Osteocyte (in vitro differentiated cells): ENCODE data around the gene PNMA1. TPM values are rescaled to one million over a fixed set of nuclear protein-coding genes. Genes with fewer than 3 reads are reported as not detected.

Experiments used
- DNase-seq: peaks from one replicate; pipeline ENCODE4 v3.0.0; 2021; ENCODE audit warnings: mixed read lengths; ENCODE audit not compliant: unreplicated experiment; ENCODE audit errors: extremely low spot score
- H3K27ac Mint-ChIP-seq: one replicate; pipeline ENCODE4 v1.8.0; 2021; ENCODE audit warnings: mild to moderate bottlenecking, mixed read lengths; ENCODE audit not compliant: unreplicated experiment
- H3K27me3 Mint-ChIP-seq: one replicate; pipeline ENCODE4 v1.8.0; 2021; ENCODE audit warnings: mixed read lengths; ENCODE audit not compliant: unreplicated experiment
- H3K36me3 Mint-ChIP-seq: one replicate; pipeline ENCODE4 v1.8.0; 2021; ENCODE audit warnings: mixed read lengths; ENCODE audit not compliant: unreplicated experiment
- H3K4me1 Mint-ChIP-seq: one replicate; pipeline ENCODE4 v1.8.0; 2021; ENCODE audit warnings: mixed read lengths; ENCODE audit not compliant: unreplicated experiment
- H3K4me3 Mint-ChIP-seq: one replicate; pipeline ENCODE4 v1.8.0; 2021; ENCODE audit warnings: mild to moderate bottlenecking, moderate library complexity, mixed read lengths; ENCODE audit not compliant: unreplicated experiment
- H3K9me3 Mint-ChIP-seq: one replicate; pipeline ENCODE4 v1.8.0; 2021; ENCODE audit warnings: mixed read lengths; ENCODE audit not compliant: unreplicated experiment
- total RNA-seq: library from RNA; stranded (reverse); gene quantifications from 2 replicates; pipeline ENCODE4 v1.2.1, GENCODE V29; 2021
- TF ChIP-seq, protein P1 (sequence below): fragments of 200-600 bp; sonication (generic); IDR thresholded peaks from 2 replicates; pipeline ENCODE4 v1.5.0; 2021; ENCODE audit warnings: antibody characterized with exemption, mild to moderate bottlenecking, moderate library complexity

PNMA1 gene
- total RNA-seq, 1 donor from 2014 or later, result 81.4 TPM

DNA sequence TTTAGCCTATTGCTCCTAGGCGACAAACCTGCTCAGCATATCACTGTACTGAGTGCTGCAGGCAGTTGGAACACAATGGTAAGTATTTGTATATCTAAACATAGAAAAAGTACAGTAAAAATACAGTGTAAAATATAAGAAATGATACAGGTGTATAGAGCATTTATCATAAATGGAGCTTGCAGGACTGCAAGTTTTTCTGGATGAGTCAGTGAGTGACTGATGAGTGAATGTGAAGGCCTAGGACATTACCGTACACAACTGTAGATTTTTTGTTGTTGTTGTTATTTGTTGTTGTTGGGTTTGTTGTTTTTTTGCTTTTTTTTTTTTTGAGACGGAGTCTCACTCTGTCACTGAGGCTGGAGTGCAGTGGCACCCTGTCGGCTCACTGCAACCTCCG, 33.4 kb downstream of the PNMA1 start:
- Mint-ChIP-seq H3K27me3 (no peaks in the 10 kb centered on the region), H3K27ac (no peak overlapping the region), H3K4me1 (no peaks in the 10 kb centered on the region), H3K36me3 (peaks cover 9% of the 10 kb centered on the region), H3K4me3 (no peak overlapping the region), H3K9me3 (no peaks in the 10 kb centered on the region)
- no peak for DNase-seq
- TF ChIP-seq, protein P1, sequence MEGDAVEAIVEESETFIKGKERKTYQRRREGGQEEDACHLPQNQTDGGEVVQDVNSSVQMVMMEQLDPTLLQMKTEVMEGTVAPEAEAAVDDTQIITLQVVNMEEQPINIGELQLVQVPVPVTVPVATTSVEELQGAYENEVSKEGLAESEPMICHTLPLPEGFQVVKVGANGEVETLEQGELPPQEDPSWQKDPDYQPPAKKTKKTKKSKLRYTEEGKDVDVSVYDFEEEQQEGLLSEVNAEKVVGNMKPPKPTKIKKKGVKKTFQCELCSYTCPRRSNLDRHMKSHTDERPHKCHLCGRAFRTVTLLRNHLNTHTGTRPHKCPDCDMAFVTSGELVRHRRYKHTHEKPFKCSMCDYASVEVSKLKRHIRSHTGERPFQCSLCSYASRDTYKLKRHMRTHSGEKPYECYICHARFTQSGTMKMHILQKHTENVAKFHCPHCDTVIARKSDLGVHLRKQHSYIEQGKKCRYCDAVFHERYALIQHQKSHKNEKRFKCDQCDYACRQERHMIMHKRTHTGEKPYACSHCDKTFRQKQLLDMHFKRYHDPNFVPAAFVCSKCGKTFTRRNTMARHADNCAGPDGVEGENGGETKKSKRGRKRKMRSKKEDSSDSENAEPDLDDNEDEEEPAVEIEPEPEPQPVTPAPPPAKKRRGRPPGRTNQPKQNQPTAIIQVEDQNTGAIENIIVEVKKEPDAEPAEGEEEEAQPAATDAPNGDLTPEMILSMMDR, result no peak

DNA sequence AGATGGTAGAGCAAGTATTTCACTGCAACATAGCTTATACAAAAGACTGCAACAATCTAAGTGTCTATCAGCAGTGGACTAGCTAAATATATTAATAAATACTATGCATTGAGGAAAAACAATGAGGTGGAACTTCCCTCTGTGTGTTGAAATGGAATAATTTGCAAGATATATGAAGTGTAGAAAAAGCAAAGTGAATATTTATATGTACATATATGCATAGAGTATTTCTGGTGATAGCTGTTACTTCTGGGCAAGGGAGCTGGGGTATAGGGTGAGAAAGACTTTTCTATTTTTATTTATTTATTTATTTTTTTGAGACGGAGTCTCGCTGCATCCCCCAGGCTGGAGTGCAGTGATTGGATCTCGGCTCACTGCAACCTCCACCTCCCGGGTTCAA, 35.5 kb downstream of the PNMA1 start:
- Mint-ChIP-seq H3K27me3 (no peaks in the 10 kb centered on the region), H3K9me3 (no peaks in the 10 kb centered on the region), H3K27ac (no peak overlapping the region), H3K4me3 (no peak overlapping the region), H3K36me3 (peaks cover 8% of the 10 kb centered on the region), H3K4me1 (no peaks in the 10 kb centered on the region)
- TF ChIP-seq, protein P1, result no peak
- no peak for DNase-seq

DNA sequence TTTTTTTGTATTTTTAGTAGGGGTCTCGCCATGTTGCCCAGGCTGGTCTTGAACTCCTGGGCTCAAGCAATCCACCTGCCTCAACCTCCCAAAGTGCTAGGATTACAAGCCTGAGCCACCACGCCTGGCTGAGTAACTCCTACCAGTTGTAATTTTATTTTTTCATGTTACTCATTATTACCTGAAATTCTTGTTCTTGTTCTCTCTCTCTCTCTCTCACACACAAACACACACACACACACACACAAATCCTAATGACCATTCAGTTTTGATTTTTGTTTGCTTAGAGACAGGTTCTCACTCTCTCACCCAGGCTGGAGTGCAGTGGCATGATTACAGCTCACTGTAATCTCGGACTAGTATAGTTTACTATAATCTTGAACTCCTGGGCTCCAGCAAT, 39.2 kb downstream of the PNMA1 start:
- Mint-ChIP-seq H3K27me3 (no peaks in the 10 kb centered on the region), H3K27ac (no peak overlapping the region), H3K36me3 (peaks cover 11% of the 10 kb centered on the region), H3K4me3 (no peak overlapping the region), H3K4me1 (no peaks in the 10 kb centered on the region), H3K9me3 (no peaks in the 10 kb centered on the region)
- no peak for DNase-seq
- TF ChIP-seq, protein P1, result no peak

DNA sequence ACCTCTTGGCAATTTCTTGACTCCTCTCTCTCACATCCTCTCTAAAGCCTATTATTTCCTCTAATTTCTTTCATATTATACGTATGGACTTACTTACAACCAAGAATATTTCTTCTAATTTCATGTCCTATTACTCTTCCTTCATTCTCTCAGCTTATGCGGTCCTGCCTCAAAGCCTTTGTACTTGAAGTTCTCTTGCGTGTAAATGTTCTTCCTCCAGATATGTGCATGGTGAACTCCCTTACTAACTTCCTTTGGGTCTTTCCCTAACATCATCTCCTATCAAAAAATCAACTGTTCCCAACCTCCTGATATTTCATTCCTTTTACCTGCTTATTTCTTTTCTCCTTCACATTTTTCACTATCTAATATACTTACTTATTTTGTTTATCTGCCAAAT, 46.3 kb downstream of the PNMA1 start:
- H3K4me3 Mint-ChIP-seq, result no peak overlapping the region
- H3K27ac Mint-ChIP-seq, result no peak overlapping the region
- H3K4me1 Mint-ChIP-seq, result no peaks in the 10 kb centered on the region
- DNase-seq, result no peak
- TF ChIP-seq, protein P1, result no peak
- H3K27me3 Mint-ChIP-seq, result no peaks in the 10 kb centered on the region
- H3K36me3 Mint-ChIP-seq, result peaks cover 4% of the 10 kb centered on the region
- H3K9me3 Mint-ChIP-seq, result peaks cover 1% of the 10 kb centered on the region

DNA sequence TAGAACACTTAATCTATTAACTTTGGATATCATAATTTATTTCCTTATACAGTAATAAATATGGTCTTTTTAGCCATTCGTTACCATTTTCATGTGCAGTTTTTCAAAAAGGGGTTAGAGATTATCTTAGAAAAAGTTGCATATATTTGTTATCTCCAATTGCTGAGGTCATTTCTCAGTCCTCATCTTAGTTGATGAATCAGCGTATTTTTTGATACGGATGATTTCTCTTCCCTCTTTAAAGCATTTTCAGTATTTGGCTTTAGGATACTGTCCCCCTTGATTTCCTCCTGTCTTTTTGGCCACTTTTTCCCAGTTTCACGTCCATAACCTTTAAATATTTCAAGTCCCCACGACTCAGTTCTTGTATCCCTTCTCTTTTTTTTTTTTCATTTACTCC, 47.6 kb downstream of the PNMA1 start:
- peaks cover 6% of the 10 kb centered on the region for H3K9me3 Mint-ChIP-seq
- peaks cover 6% of the 10 kb centered on the region for H3K4me1 Mint-ChIP-seq
- H3K36me3 Mint-ChIP-seq, result peaks cover 10% of the 10 kb centered on the region
- H3K4me3 Mint-ChIP-seq, result no peak overlapping the region
- TF ChIP-seq, protein P1, result no peak
- no peaks in the 10 kb centered on the region for H3K27me3 Mint-ChIP-seq
- no peak overlapping the region for H3K27ac Mint-ChIP-seq
- no peak for DNase-seq
